KG1 (cell line): ENCODE data around the gene SPATA7.
"Not testable (repeated sequence)": the region's sequence is repeated elsewhere in the genome, so short reads cannot be mapped to it uniquely, and the experiment has no call there.

ENCODE experiments used
- DNase-seq: peaks from one replicate; lab custom pipeline; 2025; lab: John Stamatoyannopoulos, UW

The SPATA7 gene, protein sequence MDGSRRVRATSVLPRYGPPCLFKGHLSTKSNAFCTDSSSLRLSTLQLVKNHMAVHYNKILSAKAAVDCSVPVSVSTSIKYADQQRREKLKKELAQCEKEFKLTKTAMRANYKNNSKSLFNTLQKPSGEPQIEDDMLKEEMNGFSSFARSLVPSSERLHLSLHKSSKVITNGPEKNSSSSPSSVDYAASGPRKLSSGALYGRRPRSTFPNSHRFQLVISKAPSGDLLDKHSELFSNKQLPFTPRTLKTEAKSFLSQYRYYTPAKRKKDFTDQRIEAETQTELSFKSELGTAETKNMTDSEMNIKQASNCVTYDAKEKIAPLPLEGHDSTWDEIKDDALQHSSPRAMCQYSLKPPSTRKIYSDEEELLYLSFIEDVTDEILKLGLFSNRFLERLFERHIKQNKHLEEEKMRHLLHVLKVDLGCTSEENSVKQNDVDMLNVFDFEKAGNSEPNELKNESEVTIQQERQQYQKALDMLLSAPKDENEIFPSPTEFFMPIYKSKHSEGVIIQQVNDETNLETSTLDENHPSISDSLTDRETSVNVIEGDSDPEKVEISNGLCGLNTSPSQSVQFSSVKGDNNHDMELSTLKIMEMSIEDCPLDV

DNA sequence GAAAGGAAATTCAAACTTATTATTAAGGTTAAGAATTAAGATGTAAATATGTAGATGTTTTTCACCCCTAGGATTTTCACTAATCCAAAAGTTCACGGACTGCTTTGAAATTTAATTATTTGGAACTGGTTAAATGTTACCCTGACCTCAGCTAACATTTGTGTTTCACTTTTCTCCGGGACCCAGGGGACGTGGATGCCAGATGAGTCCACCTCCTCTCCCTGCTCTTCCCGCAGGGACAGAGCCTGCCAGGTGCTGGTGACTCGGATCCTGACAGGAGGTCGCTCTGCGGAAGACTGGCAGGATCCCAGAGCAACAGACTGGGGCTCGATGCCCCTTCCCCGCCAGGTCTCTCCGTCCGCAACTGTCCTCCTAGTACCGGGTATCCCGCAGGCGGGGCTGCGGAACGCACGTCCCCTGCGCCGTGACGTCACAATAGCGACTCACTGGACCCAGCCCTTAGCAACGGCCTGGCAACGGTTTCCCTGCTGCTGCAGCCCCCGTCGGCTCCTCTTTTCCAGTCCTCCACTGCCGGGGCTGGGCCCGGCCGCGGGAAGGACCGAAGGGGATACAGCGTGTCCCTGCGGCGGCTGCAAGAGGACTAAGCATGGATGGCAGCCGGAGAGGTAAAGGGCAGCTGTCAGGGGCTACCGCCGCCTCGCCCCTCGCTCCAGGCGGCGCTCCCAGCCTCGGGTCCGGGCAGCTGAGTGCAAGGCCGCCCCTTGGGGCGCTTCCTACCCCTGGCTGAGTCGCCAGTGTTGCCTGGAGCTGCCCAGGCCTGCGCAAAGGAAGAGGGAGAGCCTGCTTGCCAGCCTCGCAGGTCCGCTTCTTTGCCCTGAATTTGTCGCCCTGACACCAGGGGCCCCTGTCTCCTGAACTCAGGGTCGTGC is at the start of gene SPATA7:
TSS of gene SPATA7 (plus strand) at position 446 of the 890 bp plus-strand sequence. CDS start at position 608, 162 bp downstream.
- DNase-seq, result peak; percentile 68

DNA sequence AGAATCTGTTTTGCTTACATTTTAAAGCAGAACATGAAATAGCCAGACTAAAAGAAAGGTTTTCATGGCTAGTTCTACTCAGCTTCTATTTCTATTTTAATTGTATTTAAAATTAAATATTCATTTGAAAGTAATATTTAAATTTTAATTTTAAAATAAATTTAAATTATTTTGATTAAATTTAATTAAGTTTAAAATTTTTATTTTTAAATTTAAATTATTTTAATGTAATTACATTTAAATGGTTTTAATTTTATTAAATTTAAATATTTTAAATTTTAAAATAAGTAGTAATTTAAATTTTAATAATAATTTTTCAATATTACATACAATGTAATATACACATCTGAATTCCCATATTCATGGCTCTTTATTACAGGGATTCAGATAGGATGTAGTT is 45.1 kb upstream of the SPATA7 start:
- no peak for DNase-seq

DNA sequence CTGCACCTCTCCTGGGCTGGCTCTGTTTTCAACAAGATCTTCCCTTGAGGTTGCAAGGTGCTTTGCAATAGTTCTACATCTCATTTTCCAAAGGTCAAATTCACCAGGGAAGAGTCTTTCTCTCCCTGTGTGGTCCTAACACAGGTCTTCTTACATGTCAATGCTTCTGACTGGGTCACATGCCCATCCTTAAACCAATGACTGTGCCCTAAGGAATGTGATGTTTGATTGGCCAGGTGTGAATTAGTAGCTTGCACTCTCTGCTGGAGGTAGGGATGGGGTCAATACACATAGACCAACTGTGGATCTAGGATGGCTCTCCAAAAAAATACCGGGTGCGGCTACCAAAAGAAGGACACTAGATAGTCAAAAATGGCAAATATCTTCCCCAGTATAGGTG is 42.5 kb upstream of the SPATA7 start:
- no peak for DNase-seq

DNA sequence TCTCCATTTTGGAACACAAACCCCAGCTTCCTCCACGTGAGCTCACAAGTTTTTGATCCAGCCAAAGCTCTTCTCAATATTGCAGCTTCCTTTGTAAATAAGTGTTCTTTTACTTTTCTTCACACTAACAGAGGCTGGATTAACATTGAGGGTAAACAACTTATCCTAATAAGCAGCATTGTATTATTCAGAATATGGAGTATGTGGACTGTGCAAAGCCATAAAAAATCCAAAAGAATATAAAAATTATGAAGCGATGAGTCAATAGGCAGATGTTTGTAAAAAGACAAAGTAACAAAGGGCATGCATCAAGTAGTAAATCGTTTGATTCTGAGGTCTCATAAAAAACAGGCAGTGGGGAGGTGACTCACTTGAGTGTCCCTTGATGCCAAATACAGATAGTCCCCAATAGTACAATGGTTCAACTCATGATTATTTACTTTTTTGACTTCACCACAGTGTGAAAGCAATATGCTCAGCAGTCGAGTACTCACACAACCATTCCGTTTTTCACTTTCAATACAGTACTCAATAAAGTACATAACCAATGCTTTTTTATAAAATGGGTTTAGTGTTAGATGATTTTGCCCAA is 39.3 kb upstream of the SPATA7 start:
- no peak for DNase-seq

DNA sequence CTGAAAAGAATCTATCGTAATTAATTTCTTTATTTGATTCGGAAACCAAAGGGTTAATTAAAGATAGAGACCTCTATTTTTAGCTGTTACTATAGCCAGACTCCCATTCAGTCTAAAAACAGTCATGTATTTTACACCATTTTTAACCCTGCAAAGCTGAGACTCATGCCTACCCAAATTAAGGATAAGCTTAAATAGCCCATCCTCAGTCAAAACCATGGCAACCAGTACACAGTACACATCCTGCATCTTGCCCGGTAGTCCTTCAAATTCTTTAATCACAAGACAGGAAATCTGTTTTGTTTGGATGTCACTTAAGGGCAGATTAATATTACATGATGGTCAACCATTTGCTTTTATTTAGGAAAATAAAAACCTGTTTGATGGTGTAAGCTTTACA is 36.9 kb upstream of the SPATA7 start:
- no peak for DNase-seq

DNA sequence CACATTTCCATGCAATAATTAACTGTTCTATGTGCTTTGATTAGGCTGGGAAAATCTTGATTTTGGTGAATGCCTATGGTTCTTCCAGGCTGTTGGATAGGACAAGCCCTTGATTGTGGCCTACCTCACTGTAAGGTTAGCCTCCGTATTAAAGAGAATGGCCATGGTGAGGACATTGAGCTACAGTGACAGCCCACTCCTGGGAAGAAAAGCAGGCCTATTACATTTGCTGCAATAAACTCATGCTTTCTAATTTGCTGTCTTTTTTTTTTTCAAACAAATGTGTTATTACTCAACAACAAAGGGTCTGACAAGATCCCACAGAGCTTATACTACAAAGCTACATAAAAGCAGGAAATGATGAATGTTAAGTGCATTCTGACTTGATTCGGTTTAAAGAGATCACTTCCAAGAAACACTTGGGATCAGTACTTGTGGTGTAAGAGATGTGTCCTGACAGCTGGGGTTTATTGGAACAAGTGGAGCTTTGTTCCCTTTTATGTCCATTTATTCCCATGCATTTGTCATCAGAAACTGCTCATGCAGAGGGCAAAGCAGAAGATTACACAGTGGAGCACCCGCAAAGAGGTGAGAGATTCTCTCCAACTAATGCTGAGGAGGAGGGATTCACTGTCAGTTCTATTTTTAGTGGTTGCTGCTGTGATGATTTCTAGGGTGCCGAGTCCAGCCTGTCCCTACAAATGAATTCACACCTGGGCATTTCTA is 33.3 kb upstream of the SPATA7 start:
- DNase-seq, result no peak

DNA sequence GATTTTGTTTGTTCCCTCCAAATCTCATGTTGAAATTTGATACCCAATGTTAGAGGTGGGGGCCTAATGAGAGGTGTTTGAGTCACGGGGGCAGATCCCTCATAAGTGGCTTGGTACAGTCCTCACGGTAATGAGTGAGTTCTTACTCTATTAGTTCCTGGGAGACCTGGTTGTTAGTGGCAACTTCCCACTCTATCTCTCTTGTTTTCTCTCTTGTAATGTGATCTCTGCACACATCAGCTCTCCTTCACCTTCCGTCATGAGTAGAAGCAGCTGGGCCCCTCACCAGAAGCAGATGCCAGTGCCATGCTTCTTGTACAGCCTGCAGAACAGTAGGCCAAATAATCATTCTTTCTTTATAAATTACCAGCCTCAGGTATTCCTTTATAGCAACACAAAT is 32.8 kb upstream of the SPATA7 start:
- DNase-seq, result no peak

DNA sequence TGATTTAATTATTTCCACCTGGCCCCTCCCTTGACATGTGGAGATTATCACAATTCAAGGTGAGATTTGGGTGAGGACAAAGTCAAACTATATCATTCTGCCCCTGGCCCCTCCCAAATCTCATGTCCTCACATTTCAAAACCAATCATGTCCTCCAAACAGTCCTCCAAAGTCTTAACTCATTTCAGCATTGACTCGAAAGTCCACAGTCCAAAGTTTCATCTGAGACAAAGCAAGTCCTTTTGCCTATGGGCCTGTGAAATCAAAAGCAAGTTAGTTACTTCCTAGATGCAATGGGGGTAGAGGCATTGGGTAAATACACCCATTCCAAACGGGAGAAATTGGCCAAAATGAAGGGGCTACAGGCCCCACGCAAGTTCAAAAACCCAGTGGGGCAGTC is 31.1 kb upstream of the SPATA7 start:
- no peak for DNase-seq

DNA sequence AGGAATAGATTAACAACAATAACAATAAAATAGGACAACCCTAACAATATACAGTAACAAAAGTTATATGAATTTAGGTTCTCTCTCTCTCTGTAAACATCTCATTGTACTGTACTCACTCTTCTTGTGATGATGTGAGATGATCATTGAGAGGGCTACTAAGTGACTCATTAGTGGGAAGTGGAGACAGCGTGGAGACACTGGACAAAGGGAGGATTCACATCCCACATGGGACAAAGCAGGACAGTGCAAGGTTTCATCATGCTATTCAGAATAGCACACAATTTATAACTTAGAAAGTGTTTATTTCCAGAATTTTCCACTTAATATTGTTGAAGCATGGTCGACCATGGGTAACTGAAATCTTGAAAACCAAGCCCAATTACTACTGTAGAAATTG is 26.0 kb upstream of the SPATA7 start:
- no peak for DNase-seq

DNA sequence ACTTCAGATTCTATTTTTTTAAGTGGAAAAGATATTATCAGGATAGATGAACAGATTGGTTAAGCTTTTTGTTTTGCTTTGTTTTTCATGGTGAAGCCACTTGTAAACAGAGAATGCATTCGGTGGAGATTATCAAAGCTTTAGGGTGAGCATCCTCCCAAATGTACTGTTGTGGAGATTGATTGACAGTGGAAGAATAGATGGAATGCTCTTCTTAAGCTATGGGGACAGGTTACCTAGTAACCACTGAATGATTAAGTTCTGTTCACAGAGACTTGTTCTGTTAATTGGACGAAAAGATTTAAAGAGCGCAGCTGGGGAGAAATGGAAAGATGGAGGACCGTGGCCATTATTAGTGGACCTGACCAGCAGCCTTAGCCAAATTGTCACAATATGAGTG is 21.8 kb upstream of the SPATA7 start:
- no peak for DNase-seq

DNA sequence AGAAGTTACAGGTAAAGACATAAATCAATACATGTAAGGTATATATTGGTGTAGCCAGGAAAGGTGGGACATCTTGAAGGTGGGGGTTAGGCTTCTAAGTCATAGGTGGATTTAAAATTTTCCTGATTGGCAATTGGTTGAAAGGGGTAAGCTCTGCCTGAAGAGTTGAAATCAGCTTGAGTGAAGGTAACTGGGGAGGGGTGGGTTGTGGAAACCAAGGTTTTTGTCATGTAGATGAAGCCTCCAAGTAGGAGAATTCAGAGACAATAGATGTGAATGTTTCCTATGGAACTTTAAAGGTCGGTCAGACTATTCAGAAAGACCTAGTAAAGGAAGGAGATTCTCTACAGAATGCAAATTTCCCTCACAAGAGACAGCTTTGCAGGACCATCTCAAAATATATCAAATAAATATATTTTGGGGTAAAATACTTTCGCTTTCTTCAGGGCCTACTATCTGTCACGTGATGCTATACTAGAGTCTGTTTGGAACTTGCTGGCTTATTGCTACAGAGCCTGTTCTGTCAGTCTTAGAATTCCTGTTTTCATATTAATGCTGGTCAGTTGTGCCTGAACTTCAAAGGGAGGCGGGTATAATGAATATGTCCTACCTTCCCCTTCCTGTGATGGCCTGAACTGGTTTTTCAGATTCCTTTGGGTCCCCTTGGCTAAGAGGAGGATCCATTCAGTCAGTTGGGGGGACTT is 20.6 kb upstream of the SPATA7 start:
- no peak for DNase-seq

DNA sequence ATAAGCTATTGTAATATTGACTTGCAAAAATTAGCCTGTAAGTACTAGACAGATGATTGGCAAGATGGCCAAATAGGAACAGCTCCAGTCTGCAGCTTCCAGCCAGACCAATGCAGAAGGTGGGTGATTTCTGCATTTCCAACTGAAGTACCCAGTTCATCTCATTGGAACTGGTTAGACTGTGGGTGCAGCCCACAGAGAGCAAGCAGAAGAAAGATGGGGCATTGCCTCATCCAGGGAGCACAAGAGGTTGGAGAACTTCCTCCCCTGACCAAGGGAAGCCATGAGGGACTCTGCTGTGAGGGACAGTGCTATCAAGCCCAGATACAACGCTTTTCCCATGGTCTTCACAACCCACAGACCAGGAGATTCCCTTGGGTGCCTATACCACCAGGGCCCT is 16.0 kb upstream of the SPATA7 start:
- DNase-seq, result no peak

DNA sequence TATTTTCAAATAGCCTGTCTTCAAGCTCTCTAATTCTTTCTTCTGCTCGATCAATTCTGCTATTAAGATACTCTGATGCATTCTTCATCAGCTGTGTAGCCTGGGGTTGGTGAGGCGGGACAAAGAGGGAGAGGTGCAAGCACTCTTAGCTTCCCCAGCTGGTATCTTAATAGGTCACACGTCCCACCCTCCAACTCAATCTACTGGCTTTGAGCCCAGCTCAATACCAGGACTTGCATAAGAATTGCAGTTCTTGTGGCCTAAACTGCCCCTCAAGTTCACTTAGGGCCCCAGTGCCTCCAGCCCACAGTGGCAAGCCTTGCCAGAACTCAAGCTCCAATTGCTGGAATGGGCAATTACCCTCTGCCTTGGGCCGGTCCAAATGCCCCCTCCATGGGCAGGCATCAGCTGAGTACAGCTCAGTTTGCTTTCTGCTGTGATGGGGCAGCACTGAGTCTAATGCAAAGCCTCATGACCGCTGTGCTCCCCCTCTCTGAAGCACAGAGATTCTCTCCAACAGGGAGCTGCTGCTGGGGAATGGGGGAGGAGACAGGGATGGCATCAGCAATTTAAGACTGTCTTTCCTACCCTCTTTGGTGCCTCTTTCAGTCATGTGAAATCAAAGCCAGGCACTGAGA is 5.6 kb upstream of the SPATA7 start:
- no peak for DNase-seq

DNA sequence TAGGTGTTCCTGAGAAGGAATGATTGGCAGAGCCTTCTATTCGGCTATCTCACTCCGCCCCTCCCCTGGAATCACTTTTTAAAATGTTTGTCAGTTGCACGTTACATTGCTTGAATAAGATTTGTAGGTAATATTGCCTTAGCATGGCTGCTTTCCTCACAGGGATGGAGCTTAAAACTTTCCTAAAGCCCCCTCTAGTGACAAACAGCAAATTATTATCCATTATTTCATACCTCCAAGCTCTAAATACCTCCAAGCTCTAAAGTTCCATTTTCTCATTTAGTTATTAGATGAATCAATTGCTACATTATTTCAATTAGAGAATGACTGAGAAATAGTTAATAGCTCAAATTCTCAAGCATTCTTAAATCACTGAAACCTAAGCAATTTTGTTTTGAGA is 5.1 kb upstream of the SPATA7 start:
- DNase-seq, result no peak

DNA sequence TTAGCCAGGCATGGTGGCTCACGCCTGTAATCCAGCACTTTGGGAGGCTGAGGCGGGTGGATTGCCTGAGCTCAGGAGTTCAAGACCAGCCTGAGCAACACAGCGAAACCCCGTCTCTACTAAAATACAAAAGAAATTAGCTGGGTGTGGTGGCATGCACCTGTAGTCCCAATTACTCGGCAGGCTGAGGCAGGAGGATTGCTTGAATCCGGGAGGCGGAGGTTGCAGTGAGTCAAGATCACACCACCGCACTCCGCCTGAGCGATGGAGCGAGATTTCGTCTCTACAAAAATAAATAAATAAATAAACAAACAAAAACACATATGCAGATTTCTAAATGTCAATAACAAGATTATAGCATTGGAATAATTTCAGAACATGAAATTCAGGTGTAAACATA is 3.8 kb upstream of the SPATA7 start:
- not testable (repeated sequence) for DNase-seq

DNA sequence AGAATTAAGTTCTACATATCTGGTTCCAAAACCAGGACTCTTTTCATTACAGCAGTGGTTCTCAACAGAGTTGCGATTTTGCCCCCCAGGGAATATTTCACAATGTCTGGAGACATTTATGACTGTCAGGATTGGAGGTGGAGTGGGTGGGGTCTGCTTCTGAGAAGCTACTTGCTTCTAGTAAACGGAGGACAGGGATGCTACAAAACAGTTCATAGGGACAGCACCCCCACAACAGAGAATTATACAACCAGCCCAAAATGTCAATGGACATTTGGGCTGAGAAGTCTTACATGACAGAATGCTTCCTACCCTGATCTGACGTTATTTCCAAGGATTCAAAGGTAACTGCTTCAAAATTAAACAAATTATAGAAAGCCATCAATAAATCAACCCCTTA is 739 bp upstream of the SPATA7 start:
- no peak for DNase-seq

DNA sequence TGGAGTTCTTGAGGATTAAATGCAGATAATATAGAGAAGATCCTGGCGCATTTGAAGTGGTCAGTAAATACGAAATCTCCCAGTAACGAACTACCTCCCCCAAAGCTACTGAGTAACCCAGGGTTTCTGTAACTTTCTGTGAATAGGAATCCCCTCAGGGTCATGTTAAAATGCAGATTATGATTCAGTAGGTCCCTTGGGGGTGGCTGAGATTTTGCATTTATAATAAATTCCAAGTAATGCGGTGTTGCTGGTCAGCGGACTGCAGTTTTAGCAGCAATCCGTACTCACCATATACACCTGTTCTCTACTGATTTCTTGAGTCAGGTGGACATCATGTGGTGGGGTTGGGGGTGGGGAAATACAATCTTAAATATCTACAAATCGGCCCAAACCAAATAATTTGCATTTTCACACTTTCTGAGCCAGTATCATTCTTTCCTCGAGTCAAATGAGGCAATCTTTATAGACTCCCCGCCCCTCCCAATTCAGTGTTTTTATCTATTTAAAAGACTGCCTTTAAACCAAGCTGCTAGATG is 868 bp downstream of the SPATA7 start:
- no peak for DNase-seq

DNA sequence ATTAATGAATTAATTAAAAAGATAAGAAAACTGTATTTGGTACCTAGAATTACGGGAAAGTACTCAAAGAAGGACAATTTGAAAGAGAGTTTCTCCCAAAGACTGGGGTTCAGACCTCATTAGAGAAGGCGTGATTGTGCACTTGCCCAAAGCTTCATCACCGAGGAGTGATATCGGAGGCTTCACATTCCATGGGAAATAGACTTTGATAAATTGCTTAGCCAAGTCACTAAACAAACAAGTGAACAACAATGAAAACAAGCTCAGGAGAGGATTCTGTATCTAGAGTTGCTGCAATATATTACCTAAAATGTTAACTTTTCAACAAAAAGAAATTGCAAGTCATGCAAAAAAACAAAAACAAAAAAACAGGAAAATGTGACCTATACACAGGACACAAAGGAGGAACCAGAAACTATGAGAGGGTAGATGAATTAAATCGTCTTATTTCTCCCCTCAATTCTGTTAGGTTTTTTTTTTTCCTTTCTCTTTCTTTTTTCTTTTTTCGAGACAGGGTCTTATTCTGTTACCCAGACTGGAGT is 3.4 kb downstream of the SPATA7 start:
- DNase-seq, result no peak

DNA sequence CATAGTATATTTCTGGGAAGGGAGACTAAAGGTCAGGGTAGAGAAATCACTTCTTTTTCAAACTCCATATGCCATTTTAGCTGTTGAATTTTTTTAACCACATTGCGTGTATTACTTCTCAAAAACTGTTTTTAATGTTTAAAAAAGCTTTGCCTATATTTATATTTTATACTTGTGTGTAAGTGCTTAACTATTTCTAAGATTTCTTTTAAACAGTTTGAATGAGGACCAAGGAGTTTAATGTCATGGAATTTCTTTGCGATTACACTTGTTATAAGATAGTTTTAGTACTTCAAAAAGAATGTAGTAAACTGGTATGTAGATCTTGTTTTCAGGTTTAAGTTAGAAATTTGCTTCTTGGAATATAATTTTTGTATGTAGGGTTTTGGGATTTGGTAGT is 7.2 kb downstream of the SPATA7 start:
- DNase-seq, result no peak

DNA sequence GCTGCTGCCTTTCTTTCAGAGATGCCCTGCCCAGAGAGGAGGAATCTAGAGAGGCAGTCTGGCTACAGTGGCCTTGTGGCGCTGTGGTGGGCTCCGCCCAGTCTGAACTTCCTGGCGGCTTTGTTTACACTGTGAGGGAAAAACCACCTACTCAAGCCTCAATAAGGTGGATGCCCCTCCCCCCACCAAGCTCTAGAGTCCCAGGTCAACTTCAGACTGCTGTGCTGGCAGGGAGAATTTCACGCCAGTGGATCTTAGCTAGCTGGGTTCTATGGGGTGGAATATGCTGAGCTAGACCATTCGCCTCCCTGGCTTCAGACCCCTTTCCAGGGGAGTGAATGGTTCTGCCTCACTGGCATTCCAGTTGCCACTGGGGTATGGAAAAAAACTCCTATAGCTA is 25.6 kb downstream of the SPATA7 start:
- DNase-seq, result no peak
